ENCODE measurements around the gene PLCD3. TPM values are rescaled to one million over a fixed set of nuclear protein-coding genes. Genes with fewer than 3 reads are reported as not detected.

Gene PLCD3
- total and polyA plus RNA-seq, 2 of the 13 experiments (the other 11 are each of a cell fraction or from before 2014, with no cell fraction given), result 11.3 to 39.1 TPM

GRCh38 chr17:45123930-45124796 is 8.2 kb downstream of the PLCD3 start (continued):
- TF ChIP-seq, protein P1, sequence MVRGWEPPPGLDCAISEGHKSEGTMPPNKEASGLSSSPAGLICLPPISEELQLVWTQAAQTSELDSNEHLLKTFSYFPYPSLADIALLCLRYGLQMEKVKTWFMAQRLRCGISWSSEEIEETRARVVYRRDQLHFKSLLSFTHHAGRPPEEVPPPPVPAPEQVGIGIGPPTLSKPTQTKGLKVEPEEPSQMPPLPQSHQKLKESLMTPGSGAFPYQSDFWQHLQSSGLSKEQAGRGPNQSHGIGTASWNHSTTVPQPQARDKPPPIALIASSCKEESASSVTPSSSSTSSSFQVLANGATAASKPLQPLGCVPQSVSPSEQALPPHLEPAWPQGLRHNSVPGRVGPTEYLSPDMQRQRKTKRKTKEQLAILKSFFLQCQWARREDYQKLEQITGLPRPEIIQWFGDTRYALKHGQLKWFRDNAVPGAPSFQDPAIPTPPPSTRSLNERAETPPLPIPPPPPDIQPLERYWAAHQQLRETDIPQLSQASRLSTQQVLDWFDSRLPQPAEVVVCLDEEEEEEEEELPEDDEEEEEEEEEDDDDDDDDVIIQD (CRISPR knock-in tag; IDR thresholded peaks at IDR 0.05; ENCODE audit: low read depth), result peak; percentile 72
- TF ChIP-seq ZBTB4 (CRISPR knock-in tag; IDR thresholded peaks at IDR 0.05; ENCODE audit: borderline replicate concordance), result 0 out of 2 replicates have a peak, but pooled peaks have one; percentile 44
- 0 out of 2 replicates have a peak, but pooled peaks have one; percentile 67 for TF ChIP-seq ZBTB25 (CRISPR knock-in tag; IDR thresholded peaks at IDR 0.05)
- peak; percentile 97 for TF ChIP-seq HNRNPL (IDR thresholded peaks at IDR 0.05; ENCODE audit: low read depth, low read length)
- no peak for TF ChIP-seq YY1 (IDR thresholded peaks at IDR 0.05; ENCODE audit: insufficient read depth, insufficient replicate concordance, low read depth, low read length)
- no peak for TF ChIP-seq NR1H2 (CRISPR knock-in tag; IDR thresholded peaks at IDR 0.05; ENCODE audit: borderline replicate concordance, low read depth)
- peak; percentile 66; the same call in 1 of the 2 replicates for TF ChIP-seq ZNF205 (CRISPR knock-in tag; IDR thresholded peaks at IDR 0.05)
- TF ChIP-seq CENPT (CRISPR knock-in tag; IDR thresholded peaks at IDR 0.05; ENCODE audit: low read depth), result no peak
- peak; percentile 61; the same call in 1 of the 2 replicates for TF ChIP-seq ZFP82 (CRISPR knock-in tag; IDR thresholded peaks at IDR 0.05; ENCODE audit: borderline replicate concordance)
- TF ChIP-seq ZNF784 (CRISPR knock-in tag; IDR thresholded peaks at IDR 0.05; ENCODE audit: borderline replicate concordance), result 0 out of 2 replicates have a peak, but pooled peaks have one; percentile 58
- no peak for TF ChIP-seq GFI1 (CRISPR knock-in tag; IDR thresholded peaks at IDR 0.05; ENCODE audit: borderline replicate concordance)
- no peak for TF ChIP-seq PHB2 (IDR thresholded peaks at IDR 0.05; ENCODE audit: partially characterized antibody)
- peak; percentile 69; the same call in 1 of the 2 replicates for TF ChIP-seq RXRB (CRISPR knock-in tag; IDR thresholded peaks at IDR 0.05; ENCODE audit: borderline replicate concordance)
- TF ChIP-seq, protein P2, sequence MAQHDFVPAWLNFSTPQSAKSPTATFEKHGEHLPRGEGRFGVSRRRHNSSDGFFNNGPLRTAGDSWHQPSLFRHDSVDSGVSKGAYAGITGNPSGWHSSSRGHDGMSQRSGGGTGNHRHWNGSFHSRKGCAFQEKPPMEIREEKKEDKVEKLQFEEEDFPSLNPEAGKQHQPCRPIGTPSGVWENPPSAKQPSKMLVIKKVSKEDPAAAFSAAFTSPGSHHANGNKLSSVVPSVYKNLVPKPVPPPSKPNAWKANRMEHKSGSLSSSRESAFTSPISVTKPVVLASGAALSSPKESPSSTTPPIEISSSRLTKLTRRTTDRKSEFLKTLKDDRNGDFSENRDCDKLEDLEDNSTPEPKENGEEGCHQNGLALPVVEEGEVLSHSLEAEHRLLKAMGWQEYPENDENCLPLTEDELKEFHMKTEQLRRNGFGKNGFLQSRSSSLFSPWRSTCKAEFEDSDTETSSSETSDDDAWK (CRISPR knock-in tag; IDR thresholded peaks at IDR 0.05), result no peak
- TF ChIP-seq RFX1 (IDR thresholded peaks at IDR 0.05), result peak; percentile 80
- TF ChIP-seq, protein P3, sequence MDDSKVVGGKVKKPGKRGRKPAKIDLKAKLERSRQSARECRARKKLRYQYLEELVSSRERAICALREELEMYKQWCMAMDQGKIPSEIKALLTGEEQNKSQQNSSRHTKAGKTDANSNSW (CRISPR knock-in tag; IDR thresholded peaks at IDR 0.05; ENCODE audit: borderline replicate concordance), result peak; percentile 73; the same call in 1 of the 2 replicates
- no peak for TF ChIP-seq ZNF124 (CRISPR knock-in tag; IDR thresholded peaks at IDR 0.05)
- no peak for TF ChIP-seq MBD4 (IDR thresholded peaks at IDR 0.05; ENCODE audit: borderline replicate concordance, low read length)
- TF ChIP-seq FOXA3 (CRISPR knock-in tag; IDR thresholded peaks at IDR 0.05), result peak; percentile 43; the same call in 1 of the 2 replicates
